MM.1S (cell line): ENCODE results near the gene BTK.

Experiments
- CTCF ChIP-seq: fragments of 300-600 bp; sonication (generic); IDR thresholded peaks from 2 replicates; pipeline ENCODE4 v1.5.1; 2016; ENCODE audit warnings: antibody characterized with exemption, low read length, mixed read lengths
- EZH2phosphoT487 ChIP-seq: fragments of 300-600 bp; sonication (generic); IDR thresholded peaks from 2 replicates; pipeline ENCODE4 v1.6.1; 2018; ENCODE audit warnings: antibody characterized with exemption, low read length

GRCh38 chrX:101398694-101399093, 12.7 kb upstream of the BTK start:
- TF ChIP-seq EZH2phosphoT487, result no peak
- TF ChIP-seq CTCF, result no peak
